SH-SY5Y (cell line): Measurements from ENCODE around the gene KRT4.

Source experiments
- GATA2 ChIP-seq: IDR thresholded peaks from 2 replicates; pipeline ENCODE4 v1.6.1; 2011; ENCODE audit warnings: mild to moderate bottlenecking, low read depth, low read length
- GATA3 ChIP-seq: IDR thresholded peaks from 2 replicates; pipeline ENCODE4 v1.6.1; 2011; ENCODE audit warnings: low read depth, mild to moderate bottlenecking, low read length, moderate library complexity

DNA sequence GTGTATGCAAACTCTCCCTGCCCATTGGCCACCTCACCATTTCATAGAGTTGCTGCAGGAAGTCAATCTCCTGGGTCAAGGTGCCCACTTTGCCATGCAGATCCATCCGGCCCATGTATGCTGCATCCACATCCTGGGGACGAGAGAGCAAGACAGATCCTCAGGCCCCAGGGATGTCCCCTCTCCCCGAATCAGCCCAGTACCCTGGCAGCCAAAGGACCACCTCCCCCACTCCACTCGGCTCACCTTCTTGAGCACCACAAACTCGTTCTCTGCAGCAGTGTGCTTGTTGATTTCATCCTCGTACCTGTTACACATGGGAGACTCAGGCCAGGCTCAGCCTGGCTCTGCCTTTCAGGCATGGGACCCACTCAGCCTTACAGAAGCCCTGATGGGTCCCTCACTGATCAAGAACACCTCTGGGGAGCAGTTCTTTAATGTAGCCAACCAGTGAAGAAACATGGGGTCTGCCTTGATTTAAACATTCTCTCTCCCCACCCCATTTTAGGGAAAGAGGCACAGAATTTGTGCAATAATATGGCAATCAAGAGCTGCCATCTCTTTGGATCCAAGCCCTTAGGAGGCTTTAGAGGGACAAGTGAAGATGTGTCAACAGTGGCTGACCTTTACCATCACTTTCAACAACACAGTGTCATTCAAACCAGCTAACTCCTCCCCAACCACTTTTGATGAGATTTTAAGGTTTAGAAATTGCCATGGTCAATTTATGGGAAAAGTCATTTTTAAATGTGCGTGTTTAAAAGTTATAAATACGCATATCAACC lies 16.3 kb upstream of the KRT4 start:
- TF ChIP-seq GATA3 (no peak), GATA2 (no peak)
